ENCODE results near the gene PAQR5. TPM values are rescaled to one million over a fixed set of nuclear protein-coding genes. Genes with fewer than 3 reads are reported as not detected.

Gene PAQR5
- total RNA-seq, 1 donor from 2014 or later: 0.15 TPM

GRCh38 chr15:69313432-69314000 lies 14.8 kb downstream of the PAQR5 start:
- peaks cover 3% of the 10 kb centered on the region for H3K36me3 Mint-ChIP-seq (ENCODE audit: low read depth, unreplicated experiment)
- H3K4me1 Mint-ChIP-seq (ENCODE audit: unreplicated experiment): peaks cover 17% of the 10 kb centered on the region
- H3K27ac Mint-ChIP-seq (ENCODE audit: unreplicated experiment): no peak overlapping the region
- H3K27me3 Mint-ChIP-seq (ENCODE audit: unreplicated experiment): peaks cover 8% of the 10 kb centered on the region
- H3K4me3 Mint-ChIP-seq (ENCODE audit: unreplicated experiment): no peak overlapping the region
- DNase-seq (ENCODE audit: low spot score): no peak
- no peak for TF ChIP-seq CTCF (IDR thresholded peaks at IDR 0.05; ENCODE audit: unreplicated experiment)
- H3K9me3 Mint-ChIP-seq (ENCODE audit: unreplicated experiment): no peaks in the 10 kb centered on the region

- no peak for DNase-seq (ENCODE audit: low spot score)
- no peak for TF ChIP-seq CTCF (IDR thresholded peaks at IDR 0.05; ENCODE audit: unreplicated experiment)
- H3K27ac Mint-ChIP-seq (ENCODE audit: unreplicated experiment): no peak overlapping the region
- H3K4me3 Mint-ChIP-seq (ENCODE audit: unreplicated experiment): no peak overlapping the region
- H3K9me3 Mint-ChIP-seq (ENCODE audit: unreplicated experiment): no peaks in the 10 kb centered on the region
- H3K27me3 Mint-ChIP-seq (ENCODE audit: unreplicated experiment): peaks cover 6% of the 10 kb centered on the region
- H3K36me3 Mint-ChIP-seq (ENCODE audit: low read depth, unreplicated experiment): no peaks in the 10 kb centered on the region
- peaks cover 17% of the 10 kb centered on the region for H3K4me1 Mint-ChIP-seq (ENCODE audit: unreplicated experiment)
These were observed 15.4 kb downstream of the PAQR5 start for GRCh38 chr15:69314131-69314530.

- no peaks in the 10 kb centered on the region for H3K36me3 Mint-ChIP-seq (ENCODE audit: low read depth, unreplicated experiment)
- peaks cover 6% of the 10 kb centered on the region for H3K27me3 Mint-ChIP-seq (ENCODE audit: unreplicated experiment)
- TF ChIP-seq CTCF (IDR thresholded peaks at IDR 0.05; ENCODE audit: unreplicated experiment): no peak
- no peak overlapping the region for H3K27ac Mint-ChIP-seq (ENCODE audit: unreplicated experiment)
- H3K4me3 Mint-ChIP-seq (ENCODE audit: unreplicated experiment): no peak overlapping the region
- H3K9me3 Mint-ChIP-seq (ENCODE audit: unreplicated experiment): no peaks in the 10 kb centered on the region
- peaks cover 17% of the 10 kb centered on the region for H3K4me1 Mint-ChIP-seq (ENCODE audit: unreplicated experiment)
- no peak for DNase-seq (ENCODE audit: low spot score)
These were observed 16.0 kb downstream of the PAQR5 start for GRCh38 chr15:69314736-69315135.

GRCh38 chr15:69315402-69316110 lies 16.8 kb downstream of the PAQR5 start:
- no peak overlapping the region for H3K27ac Mint-ChIP-seq (ENCODE audit: unreplicated experiment)
- H3K27me3 Mint-ChIP-seq (ENCODE audit: unreplicated experiment): peaks cover 6% of the 10 kb centered on the region
- no peaks in the 10 kb centered on the region for H3K9me3 Mint-ChIP-seq (ENCODE audit: unreplicated experiment)
- DNase-seq (ENCODE audit: low spot score): no peak
- H3K4me1 Mint-ChIP-seq (ENCODE audit: unreplicated experiment): peaks cover 17% of the 10 kb centered on the region
- no peak for TF ChIP-seq CTCF (IDR thresholded peaks at IDR 0.05; ENCODE audit: unreplicated experiment)
- H3K4me3 Mint-ChIP-seq (ENCODE audit: unreplicated experiment): no peak overlapping the region
- no peaks in the 10 kb centered on the region for H3K36me3 Mint-ChIP-seq (ENCODE audit: low read depth, unreplicated experiment)

- Mint-ChIP-seq H3K9me3 (ENCODE audit: unreplicated experiment) (no peaks in the 10 kb centered on the region), H3K27me3 (ENCODE audit: unreplicated experiment) (peaks cover 3% of the 10 kb centered on the region), H3K36me3 (ENCODE audit: low read depth, unreplicated experiment) (no peaks in the 10 kb centered on the region), H3K4me1 (ENCODE audit: unreplicated experiment) (peaks cover 17% of the 10 kb centered on the region), H3K4me3 (ENCODE audit: unreplicated experiment) (no peak overlapping the region), H3K27ac (ENCODE audit: unreplicated experiment) (no peak overlapping the region)
- TF ChIP-seq CTCF (IDR thresholded peaks at IDR 0.05; ENCODE audit: unreplicated experiment): no peak
- DNase-seq (ENCODE audit: low spot score): no peak
These were observed 17.6 kb downstream of the PAQR5 start for GRCh38 chr15:69316291-69316690.

Data from endothelial cell (in vitro differentiated cells).